Measurements from ENCODE around the gene PAX7. TPM values are rescaled to one million over a fixed set of nuclear protein-coding genes. Genes with fewer than 3 reads are reported as not detected.
"Not testable (repeated sequence)": the region's sequence is repeated elsewhere in the genome, so short reads cannot be mapped to it uniquely, and the experiment has no call there.

PAX7 gene
- total RNA-seq, 1 experiment from 2014 or later, result 0.24 TPM

DNA sequence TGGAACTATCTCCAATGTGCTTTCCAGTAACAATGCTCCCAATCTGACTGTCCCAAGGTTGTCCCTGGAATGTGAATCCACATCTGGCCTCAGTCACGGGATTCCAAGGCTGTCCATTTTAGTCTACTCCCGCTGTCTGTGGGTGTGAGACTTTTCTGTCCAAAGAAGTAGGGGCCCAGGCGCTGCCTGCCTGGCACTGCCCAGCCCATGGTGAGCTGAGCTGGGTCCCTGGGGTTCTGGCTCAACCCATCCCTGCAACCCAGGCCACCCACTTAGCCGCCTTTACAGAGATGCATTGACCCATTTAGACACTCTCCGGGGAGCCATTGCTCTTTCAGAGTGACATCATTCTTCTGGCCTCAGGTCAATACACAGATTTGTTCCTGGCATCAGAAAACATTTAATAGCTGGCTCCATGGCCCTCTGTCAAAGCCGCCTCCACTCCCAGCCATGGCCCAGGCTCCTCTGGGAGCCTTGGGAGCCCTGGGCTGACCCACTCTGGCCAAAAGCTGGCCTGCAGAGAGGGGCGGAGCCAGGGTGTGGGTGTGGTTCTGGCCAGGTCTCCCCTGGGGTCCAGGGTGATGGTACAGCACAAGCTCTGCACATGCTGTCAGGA, 47.2 kb upstream of the PAX7 start:
- H3K27me3 Mint-ChIP-seq (ENCODE audit: low read depth), result peaks cover 5% of the 10 kb centered on the region
- no peaks in the 10 kb centered on the region for H3K4me1 Mint-ChIP-seq
- no peaks in the 10 kb centered on the region for H3K9me3 Mint-ChIP-seq
- no peaks in the 10 kb centered on the region for H3K36me3 Mint-ChIP-seq
- TF ChIP-seq ZNF416 (CRISPR knock-in tag; IDR thresholded peaks at IDR 0.05) (no peak), ZNF671 (CRISPR knock-in tag; IDR thresholded peaks at IDR 0.05) (no peak), ZNF532 (CRISPR knock-in tag; IDR thresholded peaks at IDR 0.05; ENCODE audit: borderline replicate concordance) (no peak), ZNF512 (CRISPR knock-in tag; IDR thresholded peaks at IDR 0.05; ENCODE audit: borderline replicate concordance) (no peak), SMAD3 (CRISPR knock-in tag; IDR thresholded peaks at IDR 0.05; ENCODE audit: borderline replicate concordance) (no peak), FOXJ3 (CRISPR knock-in tag; IDR thresholded peaks at IDR 0.05; ENCODE audit: borderline replicate concordance) (no peak), USF2 (CRISPR knock-in tag; IDR thresholded peaks at IDR 0.05) (no peak), SOX15 (CRISPR knock-in tag; IDR thresholded peaks at IDR 0.05) (no peak), ZNF121 (CRISPR knock-in tag; IDR thresholded peaks at IDR 0.05) (no peak), TEAD1 (CRISPR knock-in tag; IDR thresholded peaks at IDR 0.05) (no peak)
- TF ChIP-seq, protein P1, sequence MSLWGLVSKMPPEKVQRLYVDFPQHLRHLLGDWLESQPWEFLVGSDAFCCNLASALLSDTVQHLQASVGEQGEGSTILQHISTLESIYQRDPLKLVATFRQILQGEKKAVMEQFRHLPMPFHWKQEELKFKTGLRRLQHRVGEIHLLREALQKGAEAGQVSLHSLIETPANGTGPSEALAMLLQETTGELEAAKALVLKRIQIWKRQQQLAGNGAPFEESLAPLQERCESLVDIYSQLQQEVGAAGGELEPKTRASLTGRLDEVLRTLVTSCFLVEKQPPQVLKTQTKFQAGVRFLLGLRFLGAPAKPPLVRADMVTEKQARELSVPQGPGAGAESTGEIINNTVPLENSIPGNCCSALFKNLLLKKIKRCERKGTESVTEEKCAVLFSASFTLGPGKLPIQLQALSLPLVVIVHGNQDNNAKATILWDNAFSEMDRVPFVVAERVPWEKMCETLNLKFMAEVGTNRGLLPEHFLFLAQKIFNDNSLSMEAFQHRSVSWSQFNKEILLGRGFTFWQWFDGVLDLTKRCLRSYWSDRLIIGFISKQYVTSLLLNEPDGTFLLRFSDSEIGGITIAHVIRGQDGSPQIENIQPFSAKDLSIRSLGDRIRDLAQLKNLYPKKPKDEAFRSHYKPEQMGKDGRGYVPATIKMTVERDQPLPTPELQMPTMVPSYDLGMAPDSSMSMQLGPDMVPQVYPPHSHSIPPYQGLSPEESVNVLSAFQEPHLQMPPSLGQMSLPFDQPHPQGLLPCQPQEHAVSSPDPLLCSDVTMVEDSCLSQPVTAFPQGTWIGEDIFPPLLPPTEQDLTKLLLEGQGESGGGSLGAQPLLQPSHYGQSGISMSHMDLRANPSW (CRISPR knock-in tag; conservative IDR thresholded peaks at IDR 0.05; ENCODE audit: low read depth), result no peak
- no peak overlapping the region for H3K4me3 Mint-ChIP-seq
- H3K27ac Mint-ChIP-seq, result no peak overlapping the region
- CTCF ChIA-PET, result interaction anchor here (0.5 to 8.5 kb wide), 13 partner anchors 8 to 757 kb away, joined by 3 to 130 read pairs (median 4); no protein-coding TSS in a partner anchor
- DNase-seq (ENCODE audit: low spot score) (peak; percentile 35), ATAC-seq (peak; percentile 55)
- POLR2A ChIA-PET, result interaction anchor here (1.7 kb wide), 1 partner anchor 13 kb away, joined by 5 read pairs; no protein-coding TSS in a partner anchor

GRCh38 chr1:18586016-18586415, 44.6 kb upstream of the PAX7 start:
- H3K4me3 Mint-ChIP-seq; H3K27ac Mint-ChIP-seq; H3K9me3 Mint-ChIP-seq; H3K4me1 Mint-ChIP-seq; ATAC-seq; POLR2A ChIA-PET; H3K36me3 Mint-ChIP-seq; H3K27me3 Mint-ChIP-seq (ENCODE audit: low read depth); DNase-seq (ENCODE audit: low spot score): not testable (repeated sequence)
- CTCF ChIA-PET, result interaction anchor here (0.9 to 2.1 kb wide), 3 partner anchors 11 to 352 kb away, joined by 3 to 6 read pairs (median 5); no protein-coding TSS in a partner anchor

- ChIA-PET CTCF (interaction anchor here (1.5 to 1.9 kb wide), 3 partner anchors 9 to 233 kb away, joined by 5 to 6 read pairs (median 6); no protein-coding TSS in a partner anchor), POLR2A (interaction anchor here (0.5 kb wide), 1 partner anchor 934 kb away, joined by 3 read pairs; no protein-coding TSS in a partner anchor)
- H3K4me1 Mint-ChIP-seq, result no peaks in the 10 kb centered on the region
- no peak for DNase-seq (ENCODE audit: low spot score)
- H3K27ac Mint-ChIP-seq, result no peak overlapping the region
- H3K9me3 Mint-ChIP-seq, result no peaks in the 10 kb centered on the region
- H3K36me3 Mint-ChIP-seq, result no peaks in the 10 kb centered on the region
- H3K4me3 Mint-ChIP-seq, result no peak overlapping the region
- TF ChIP-seq AR (CRISPR knock-in tag; IDR thresholded peaks at IDR 0.05) (no peak), NR1H2 (CRISPR knock-in tag; IDR thresholded peaks at IDR 0.05) (no peak), FOXP1 (CRISPR knock-in tag; IDR thresholded peaks at IDR 0.05; ENCODE audit: borderline replicate concordance) (no peak)
- TF ChIP-seq, protein P2, sequence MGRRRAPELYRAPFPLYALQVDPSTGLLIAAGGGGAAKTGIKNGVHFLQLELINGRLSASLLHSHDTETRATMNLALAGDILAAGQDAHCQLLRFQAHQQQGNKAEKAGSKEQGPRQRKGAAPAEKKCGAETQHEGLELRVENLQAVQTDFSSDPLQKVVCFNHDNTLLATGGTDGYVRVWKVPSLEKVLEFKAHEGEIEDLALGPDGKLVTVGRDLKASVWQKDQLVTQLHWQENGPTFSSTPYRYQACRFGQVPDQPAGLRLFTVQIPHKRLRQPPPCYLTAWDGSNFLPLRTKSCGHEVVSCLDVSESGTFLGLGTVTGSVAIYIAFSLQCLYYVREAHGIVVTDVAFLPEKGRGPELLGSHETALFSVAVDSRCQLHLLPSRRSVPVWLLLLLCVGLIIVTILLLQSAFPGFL (CRISPR knock-in tag; IDR thresholded peaks at IDR 0.05; ENCODE audit: borderline replicate concordance), result no peak
- H3K27me3 Mint-ChIP-seq (ENCODE audit: low read depth), result peaks cover 8% of the 10 kb centered on the region
- no peak for ATAC-seq
These were observed 42.6 kb upstream of the PAX7 start for GRCh38 chr1:18588093-18588492.
